H9 (cell line): ENCODE data around the gene RRBP1. TPM values are rescaled to one million over a fixed set of nuclear protein-coding genes. Genes with fewer than 3 reads are reported as not detected.

ENCODE experiments used
- DNase-seq: peaks from one replicate; pipeline ENCODE4 v3.0.0-alpha.2; 2017
- H2AFZ ChIP-seq: one replicate; pipeline ENCODE4 v1.6.1; 2013; ENCODE audit warnings: mild to moderate bottlenecking, low read length, control low read depth, moderate library complexity
- H2AK5ac ChIP-seq: 2 replicates; pipeline ENCODE4 v1.6.1; 2013; ENCODE audit warnings: low read length, control low read depth, mixed read lengths; ENCODE audit not compliant: insufficient read length
- H2BK120ac ChIP-seq: one replicate; pipeline ENCODE4 v1.6.1; 2013; ENCODE audit warnings: low read depth, mild to moderate bottlenecking, low read length, control low read depth, inconsistent platforms; ENCODE audit not compliant: poor library complexity, severe bottlenecking
- H2BK12ac ChIP-seq: 2 replicates; pipeline ENCODE4 v1.6.1; 2013; ENCODE audit warnings: low read length, control low read depth, mixed read lengths, low read depth; ENCODE audit not compliant: insufficient read length
- H2BK15ac ChIP-seq: 2 replicates; pipeline ENCODE4 v1.6.1; 2013; ENCODE audit warnings: low read depth, low read length, control low read depth
- H2BK20ac ChIP-seq: one replicate; pipeline ENCODE4 v1.6.1; 2013; ENCODE audit warnings: low read depth, mild to moderate bottlenecking, low read length, control low read depth, inconsistent platforms; ENCODE audit not compliant: poor library complexity, severe bottlenecking
- H2BK5ac ChIP-seq: 2 replicates; pipeline ENCODE4 v1.6.1; 2013; ENCODE audit warnings: low read length, control low read depth, mixed read lengths; ENCODE audit not compliant: insufficient read length
- H3K14ac ChIP-seq: 2 replicates; pipeline ENCODE4 v1.6.1; 2013; ENCODE audit warnings: low read length, control low read depth; ENCODE audit not compliant: insufficient read depth
- H3K18ac ChIP-seq: 2 replicates; pipeline ENCODE4 v1.6.1; 2013; ENCODE audit warnings: low read depth, mild to moderate bottlenecking, mixed read lengths, low read length, control low read depth; ENCODE audit not compliant: insufficient read length
- H3K23ac ChIP-seq: 2 replicates; pipeline ENCODE4 v1.6.1; 2013; ENCODE audit warnings: low read length, control low read depth, mixed read lengths, low read depth; ENCODE audit not compliant: insufficient read length
- H3K23me2 ChIP-seq: 2 replicates; pipeline ENCODE4 v1.6.1; 2013; ENCODE audit warnings: low read depth, mild to moderate bottlenecking, mixed read lengths, low read length, control low read depth; ENCODE audit not compliant: insufficient read length, poor library complexity, severe bottlenecking
- H3K27ac ChIP-seq: 2 replicates; pipeline ENCODE4 v1.5.1; 2013; ENCODE audit warnings: low read length, control low read depth, mixed read lengths, low read depth; ENCODE audit not compliant: insufficient read length
- H3K27me3 ChIP-seq: 2 replicates; pipeline ENCODE4 v1.6.1; 2013; ENCODE audit warnings: low read length, control low read depth, inconsistent platforms; ENCODE audit not compliant: insufficient read depth
- H3K4ac ChIP-seq: 2 replicates; pipeline ENCODE4 v1.6.1; 2013; ENCODE audit warnings: low read depth, mild to moderate bottlenecking, control low read depth, inconsistent platforms, low read length, moderate library complexity
- H3K4me1 ChIP-seq: 2 replicates; pipeline ENCODE4 v1.6.1; 2013; ENCODE audit warnings: low read length, control low read depth, inconsistent platforms; ENCODE audit not compliant: insufficient read depth
- H3K4me2 ChIP-seq: 2 replicates; pipeline ENCODE4 v1.6.1; 2013; ENCODE audit warnings: low read length, control low read depth, mixed read lengths; ENCODE audit not compliant: insufficient read length, insufficient read depth
- H3K56ac ChIP-seq: 2 replicates; pipeline ENCODE4 v1.6.1; 2013; ENCODE audit warnings: low read depth, mild to moderate bottlenecking, mixed read lengths, low read length, control low read depth; ENCODE audit not compliant: insufficient read length
- H3K79me1 ChIP-seq: 2 replicates; pipeline ENCODE4 v1.6.1; 2013; ENCODE audit warnings: low read depth, mild to moderate bottlenecking, moderate library complexity, low read length, control low read depth, inconsistent platforms; ENCODE audit not compliant: insufficient read depth, poor library complexity, severe bottlenecking
- H3K79me2 ChIP-seq: 2 replicates; pipeline ENCODE4 v1.6.1; 2013; ENCODE audit warnings: low read length, control low read depth, inconsistent platforms; ENCODE audit not compliant: insufficient read depth
- H3K9ac ChIP-seq: 2 replicates; pipeline ENCODE4 v1.6.1; 2013; ENCODE audit warnings: low read length, control low read depth, mixed read lengths; ENCODE audit not compliant: insufficient read length; ENCODE audit errors: extremely low read depth
- H3K9me3 ChIP-seq: one replicate; pipeline ENCODE4 v1.6.1; 2013; ENCODE audit warnings: low read depth, low read length, inconsistent platforms; ENCODE audit not compliant: control insufficient read depth
- H3T11ph ChIP-seq: one replicate; pipeline ENCODE4 v1.6.1; 2013; ENCODE audit warnings: mild to moderate bottlenecking, low read length, control low read depth, inconsistent platforms
- H4K20me1 ChIP-seq: one replicate; pipeline ENCODE4 v1.6.1; 2013; ENCODE audit not compliant: control insufficient read depth, insufficient read length, insufficient read depth
- H4K5ac ChIP-seq: 2 replicates; pipeline ENCODE4 v1.6.1; 2013; ENCODE audit warnings: low read depth, mild to moderate bottlenecking, mixed read lengths, low read length, control low read depth; ENCODE audit not compliant: insufficient read length
- H4K8ac ChIP-seq: replicated peaks from 2 replicates; pipeline ENCODE4 v1.6.1; 2013; ENCODE audit warnings: low read length, control low read depth, mixed read lengths, low read depth; ENCODE audit not compliant: insufficient read length
- H4K91ac ChIP-seq: 2 replicates; pipeline ENCODE4 v1.6.1; 2013; ENCODE audit warnings: low read depth, mild to moderate bottlenecking, moderate library complexity, mixed read lengths, low read length, control low read depth; ENCODE audit not compliant: insufficient read length
- H3K27ac Mint-ChIP-seq, 3 experiments: 2 replicates in 2 of 3; 3 replicates in 1 of 3; pipeline ENCODE4 v1.8.0; 2020 to 2021; ENCODE audit warnings: mixed read lengths in 3 of 3, mild to moderate bottlenecking in 1 of 3, moderate library complexity in 1 of 3
- H3K27me3 Mint-ChIP-seq: 2 replicates; pipeline ENCODE4 v1.8.0; 2021; ENCODE audit warnings: low read depth, mild to moderate bottlenecking, moderate library complexity, mixed read lengths
- H3K36me3 Mint-ChIP-seq, 3 experiments: 2 replicates in 2 of 3; 3 replicates in 1 of 3; pipeline ENCODE4 v1.8.0; 2020 to 2021; ENCODE audit warnings: low read depth in 3 of 3, mixed read lengths in 3 of 3; ENCODE audit not compliant: insufficient read depth in 1 of 3
- H3K4me1 Mint-ChIP-seq, 2 experiments: 2 replicates each; pipeline ENCODE4 v1.8.0; 2020; ENCODE audit warnings: mixed read lengths in 2 of 2
- H3K4me3 Mint-ChIP-seq, 2 experiments: 2 replicates in 1 of 2; 3 replicates in 1 of 2; pipeline ENCODE4 v1.8.0; 2020 to 2021; ENCODE audit warnings: mild to moderate bottlenecking in 2 of 2, mixed read lengths in 2 of 2, moderate library complexity in 1 of 2
- H3K9me3 Mint-ChIP-seq, 2 experiments: 2 replicates in 1 of 2; 3 replicates in 1 of 2; pipeline ENCODE4 v1.8.0; 2020; ENCODE audit warnings: mild to moderate bottlenecking in 2 of 2, mixed read lengths in 2 of 2, moderate library complexity in 1 of 2
- WGBS: extraction: QIAGEN DNeasy Blood & Tissue Kit; methylation state at CpG from one replicate; pipeline ENCODE4 v1.1.7; 2013; ENCODE audit warnings: missing lambda C conversion rate, low lambda C conversion rate, mixed read lengths; ENCODE audit not compliant: insufficient read length; ENCODE audit errors: extremely low coverage; 5-methylcytosine and 5-hydroxymethylcytosine counted together
- total RNA-seq: library from RNA; stranded (reverse); gene quantifications from 2 replicates; pipeline ENCODE4 v1.2.1, GENCODE V29; 2021
- TF ChIP-seq, protein P1 (sequence below): fragments of 200-600 bp; sonication (generic); conservative IDR thresholded peaks from 3 replicates; pipeline ENCODE4 v1.8.0; 2021; ENCODE audit warnings: antibody characterized with exemption, mild to moderate bottlenecking

The RRBP1 gene
- total RNA-seq, 1 experiment from 2014 or later, result 97.8 TPM

DNA sequence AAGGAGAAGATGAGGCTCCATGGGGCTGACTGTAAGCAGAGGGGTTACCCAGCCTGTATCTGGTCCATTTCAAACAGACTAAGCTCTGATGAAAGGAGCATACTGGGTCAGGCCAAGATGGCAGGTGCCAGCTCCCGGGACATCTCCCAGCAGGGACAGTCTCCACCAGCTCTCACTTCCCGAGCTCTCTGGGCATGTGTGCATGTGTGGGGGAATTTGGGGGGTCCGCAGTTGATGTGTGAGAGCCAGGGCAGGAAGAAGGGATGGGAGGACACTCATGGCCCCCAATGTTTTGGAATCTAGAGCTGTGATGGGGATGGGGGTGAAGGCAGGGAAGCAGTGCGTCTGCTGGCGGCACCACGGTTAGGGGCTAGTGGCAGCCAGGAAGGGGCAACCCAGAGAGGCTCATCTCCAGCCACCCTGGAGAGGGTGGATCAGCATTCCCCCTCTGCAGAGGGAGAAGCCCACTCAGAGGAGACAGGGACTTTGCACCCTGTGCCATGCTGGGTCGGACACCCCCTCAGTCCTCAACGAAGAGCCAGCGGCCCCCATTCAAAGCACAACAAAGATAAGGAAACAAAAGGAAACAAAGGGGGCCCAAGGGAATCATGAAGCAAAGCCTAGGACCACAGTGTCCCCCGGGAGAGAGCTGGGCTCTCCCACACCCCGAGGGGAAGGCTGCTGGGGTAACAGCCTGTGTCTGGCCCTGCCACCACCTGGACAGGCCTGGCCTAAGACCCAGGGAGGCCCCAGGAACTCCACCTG is 59.8 kb downstream of the RRBP1 start:
- H2BK5ac ChIP-seq, result no peak overlapping the region
- no peak overlapping the region for H3K4me2 ChIP-seq
- 0 out of 4 replicates have a peak, but pooled peaks cover 0 to 3% of the 10 kb centered on the region in 2 experiments for H3K4me1 Mint-ChIP-seq
- no peak overlapping the region for H3K27ac ChIP-seq
- H4K91ac ChIP-seq, result no peak overlapping the region
- H3K18ac ChIP-seq, result no peak overlapping the region
- no peak overlapping the region for H3K9ac ChIP-seq
- no peak overlapping the region for H2BK120ac ChIP-seq
- H3K79me2 ChIP-seq, result no peaks in the 10 kb centered on the region
- H3K56ac ChIP-seq, result no peak overlapping the region
- no peak overlapping the region for H4K5ac ChIP-seq
- no peaks in the 10 kb centered on the region for H3K27me3 Mint-ChIP-seq
- TF ChIP-seq, protein P1, sequence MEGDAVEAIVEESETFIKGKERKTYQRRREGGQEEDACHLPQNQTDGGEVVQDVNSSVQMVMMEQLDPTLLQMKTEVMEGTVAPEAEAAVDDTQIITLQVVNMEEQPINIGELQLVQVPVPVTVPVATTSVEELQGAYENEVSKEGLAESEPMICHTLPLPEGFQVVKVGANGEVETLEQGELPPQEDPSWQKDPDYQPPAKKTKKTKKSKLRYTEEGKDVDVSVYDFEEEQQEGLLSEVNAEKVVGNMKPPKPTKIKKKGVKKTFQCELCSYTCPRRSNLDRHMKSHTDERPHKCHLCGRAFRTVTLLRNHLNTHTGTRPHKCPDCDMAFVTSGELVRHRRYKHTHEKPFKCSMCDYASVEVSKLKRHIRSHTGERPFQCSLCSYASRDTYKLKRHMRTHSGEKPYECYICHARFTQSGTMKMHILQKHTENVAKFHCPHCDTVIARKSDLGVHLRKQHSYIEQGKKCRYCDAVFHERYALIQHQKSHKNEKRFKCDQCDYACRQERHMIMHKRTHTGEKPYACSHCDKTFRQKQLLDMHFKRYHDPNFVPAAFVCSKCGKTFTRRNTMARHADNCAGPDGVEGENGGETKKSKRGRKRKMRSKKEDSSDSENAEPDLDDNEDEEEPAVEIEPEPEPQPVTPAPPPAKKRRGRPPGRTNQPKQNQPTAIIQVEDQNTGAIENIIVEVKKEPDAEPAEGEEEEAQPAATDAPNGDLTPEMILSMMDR, result no peak
- H3K4me3 Mint-ChIP-seq, result no peak overlapping the region
- H3K23ac ChIP-seq, result no peak overlapping the region
- H3K27me3 ChIP-seq, result no peaks in the 10 kb centered on the region
- H3K79me1 ChIP-seq, result no peaks in the 10 kb centered on the region
- peaks cover 27 to 76% (median 73%) of the 10 kb centered on the region in 3 experiments for H3K36me3 Mint-ChIP-seq
- no peaks in the 10 kb centered on the region for H3K4me1 ChIP-seq
- no peak for DNase-seq
- no CpG with 5 or more reads among the region's 11 CpGs for WGBS
- no peak overlapping the region for H2BK15ac ChIP-seq
- H3K9me3 Mint-ChIP-seq, result no peaks in the 10 kb centered on the region
- no peak overlapping the region for H2BK20ac ChIP-seq
- H3T11ph ChIP-seq, result no peak overlapping the region
- H3K14ac ChIP-seq, result no peak overlapping the region
- H3K27ac Mint-ChIP-seq, result peak overlapping the region in 1 of 3 experiments; percentile 39; a peak in 1 of 7 replicates
- no peak overlapping the region for H2BK12ac ChIP-seq
- H4K20me1 ChIP-seq, result peaks cover 2% of the 10 kb centered on the region
- H3K23me2 ChIP-seq, result no peaks in the 10 kb centered on the region
- no peaks in the 10 kb centered on the region for H3K9me3 ChIP-seq
- no peak overlapping the region for H2AK5ac ChIP-seq
- no peak overlapping the region for H2AFZ ChIP-seq
- H3K4ac ChIP-seq, result no peak overlapping the region
- no peak overlapping the region for H4K8ac ChIP-seq
